Suprapubic skin (tissue), 4 donors: ENCODE data around the gene CYB561.

ENCODE experiments used
- POLR2A ChIP-seq, 2 donors: fragments of 450-650 bp; IDR thresholded peaks; one replicate each; pipeline ENCODE4 v1.6.1; 2017; ENCODE audit warnings: antibody characterized with exemption in 2 of 2, mild to moderate bottlenecking in 2 of 2, moderate library complexity in 2 of 2
- POLR2AphosphoS5 ChIP-seq, 3 donors: sonication (generic); formaldehyde crosslinking; IDR thresholded peaks; one replicate each; pipeline ENCODE4 v1.6.1; 2017; ENCODE audit warnings: antibody characterized with exemption in 3 of 3
- TF ChIP-seq, protein P1 (sequence below), 2 donors: fragments of 200-600 bp in 1 of 2; fragments of 450-650 bp in 1 of 2; sonication (generic) in 1 of 2; IDR thresholded peaks; one replicate each; pipeline ENCODE4 v1.5.1; 2016 to 2019; ENCODE audit warnings: antibody characterized with exemption in 2 of 2, mild to moderate bottlenecking in 1 of 2, moderate library complexity in 1 of 2

DNA sequence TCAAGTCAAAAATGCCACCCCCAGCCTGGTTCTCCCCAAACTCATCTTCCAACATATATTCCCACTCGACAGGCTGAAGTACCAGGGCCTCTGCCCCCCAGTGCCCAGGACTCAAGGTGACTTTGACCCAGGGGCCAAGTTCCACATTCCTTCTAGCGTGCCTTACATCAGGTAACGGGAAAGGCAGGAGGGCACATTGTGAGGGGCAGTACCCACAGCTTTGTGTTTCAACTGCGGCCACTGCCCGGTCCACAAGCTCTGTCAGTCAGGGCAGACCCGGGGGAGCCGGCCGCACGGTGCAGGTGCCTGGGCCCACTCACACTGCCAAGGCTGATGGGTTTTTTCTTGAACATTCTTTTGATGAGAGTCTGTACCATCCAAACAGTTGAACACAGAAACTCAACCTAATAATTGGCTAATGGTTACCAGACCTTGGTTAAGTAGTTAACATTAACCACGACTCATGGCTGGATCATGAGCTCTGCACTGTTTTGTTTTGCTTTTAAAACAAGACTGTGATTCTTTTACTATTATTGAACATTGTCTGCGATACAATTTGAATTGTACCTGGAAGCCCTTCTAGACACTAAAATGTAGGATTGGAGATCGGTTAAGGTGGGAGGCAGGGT is 48.3 kb upstream of the CYB561 start:
- TF ChIP-seq, protein P1, sequence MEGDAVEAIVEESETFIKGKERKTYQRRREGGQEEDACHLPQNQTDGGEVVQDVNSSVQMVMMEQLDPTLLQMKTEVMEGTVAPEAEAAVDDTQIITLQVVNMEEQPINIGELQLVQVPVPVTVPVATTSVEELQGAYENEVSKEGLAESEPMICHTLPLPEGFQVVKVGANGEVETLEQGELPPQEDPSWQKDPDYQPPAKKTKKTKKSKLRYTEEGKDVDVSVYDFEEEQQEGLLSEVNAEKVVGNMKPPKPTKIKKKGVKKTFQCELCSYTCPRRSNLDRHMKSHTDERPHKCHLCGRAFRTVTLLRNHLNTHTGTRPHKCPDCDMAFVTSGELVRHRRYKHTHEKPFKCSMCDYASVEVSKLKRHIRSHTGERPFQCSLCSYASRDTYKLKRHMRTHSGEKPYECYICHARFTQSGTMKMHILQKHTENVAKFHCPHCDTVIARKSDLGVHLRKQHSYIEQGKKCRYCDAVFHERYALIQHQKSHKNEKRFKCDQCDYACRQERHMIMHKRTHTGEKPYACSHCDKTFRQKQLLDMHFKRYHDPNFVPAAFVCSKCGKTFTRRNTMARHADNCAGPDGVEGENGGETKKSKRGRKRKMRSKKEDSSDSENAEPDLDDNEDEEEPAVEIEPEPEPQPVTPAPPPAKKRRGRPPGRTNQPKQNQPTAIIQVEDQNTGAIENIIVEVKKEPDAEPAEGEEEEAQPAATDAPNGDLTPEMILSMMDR (IDR thresholded peaks at IDR 0.05): no peak
- TF ChIP-seq POLR2A (IDR thresholded peaks at IDR 0.05) (no peak), POLR2AphosphoS5 (IDR thresholded peaks at IDR 0.05) (no peak)
